ENCODE measurements around the gene BRWD1. TPM values are rescaled to one million over a fixed set of nuclear protein-coding genes. Genes with fewer than 3 reads are reported as not detected.

The BRWD1 gene
- total RNA-seq, 4 donors from 2014 or later = 64.8 to 99.9 (median 86.9) TPM

DNA sequence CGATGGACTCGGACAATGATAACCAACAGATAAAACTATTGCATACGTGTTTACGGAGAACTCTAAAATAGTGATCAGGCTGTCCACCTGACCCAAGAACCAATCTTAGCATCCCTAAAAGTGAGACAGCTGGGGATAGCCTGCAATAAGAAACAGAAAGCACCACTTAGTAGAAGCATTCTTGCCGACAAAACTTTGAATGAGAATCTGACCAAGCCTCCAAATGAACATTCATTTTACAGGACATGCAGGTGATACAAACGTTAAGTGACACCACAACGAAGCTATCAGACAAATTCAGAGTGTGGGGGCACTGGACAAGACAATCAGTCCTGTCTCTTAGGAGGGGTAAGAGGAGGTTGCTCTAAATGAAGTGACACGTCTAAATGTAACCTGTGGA, 131.4 kb downstream of the BRWD1 start:
- TF ChIP-seq POLR2A (IDR thresholded peaks at IDR 0.05) (no peak), CTCF (IDR thresholded peaks at IDR 0.05) (no peak)
- peaks cover 0 to 8% (median 0%) of the 10 kb centered on the region in 3 donors for H3K36me3 ChIP-seq
- no peaks in the 10 kb centered on the region for H3K9me3 ChIP-seq
- H3K27me3 ChIP-seq = no peaks in the 10 kb centered on the region
- peak overlapping the region in 2 of 4 donors; percentile 80 to 97 for H3K4me3 ChIP-seq
- DNase-seq = no peak
- no peak overlapping the region for H3K27ac ChIP-seq
- H3K4me1 ChIP-seq = peaks cover 0 to 16% (median 0%) of the 10 kb centered on the region in 4 donors

GRCh38 chr21:39181205-39181818, 132.1 kb downstream of the BRWD1 start:
- H3K9me3 ChIP-seq = no peaks in the 10 kb centered on the region
- H3K36me3 ChIP-seq = peaks cover 0 to 8% (median 0%) of the 10 kb centered on the region in 3 donors
- no peak for TF ChIP-seq CTCF (IDR thresholded peaks at IDR 0.05)
- TF ChIP-seq POLR2A (IDR thresholded peaks at IDR 0.05) = no peak
- H3K27me3 ChIP-seq = no peaks in the 10 kb centered on the region
- H3K4me3 ChIP-seq = no peak overlapping the region
- H3K4me1 ChIP-seq = peaks cover 0 to 16% (median 0%) of the 10 kb centered on the region in 4 donors
- no peak overlapping the region for H3K27ac ChIP-seq
- no peak for DNase-seq

GRCh38 chr21:39180429-39181019, 132.9 kb downstream of the BRWD1 start:
- peaks cover 0 to 16% (median 0%) of the 10 kb centered on the region in 4 donors for H3K4me1 ChIP-seq
- no peak for TF ChIP-seq POLR2A (IDR thresholded peaks at IDR 0.05)
- peak in 4 of 6 experiments; percentile 15 to 28 (median 20) for TF ChIP-seq CTCF (IDR thresholded peaks at IDR 0.05)
- H3K27me3 ChIP-seq = no peaks in the 10 kb centered on the region
- no peaks in the 10 kb centered on the region for H3K9me3 ChIP-seq
- H3K4me3 ChIP-seq = no peak overlapping the region
- no peak overlapping the region for H3K27ac ChIP-seq
- H3K36me3 ChIP-seq = peaks cover 0 to 8% (median 0%) of the 10 kb centered on the region in 3 donors
- DNase-seq = no peak

DNA sequence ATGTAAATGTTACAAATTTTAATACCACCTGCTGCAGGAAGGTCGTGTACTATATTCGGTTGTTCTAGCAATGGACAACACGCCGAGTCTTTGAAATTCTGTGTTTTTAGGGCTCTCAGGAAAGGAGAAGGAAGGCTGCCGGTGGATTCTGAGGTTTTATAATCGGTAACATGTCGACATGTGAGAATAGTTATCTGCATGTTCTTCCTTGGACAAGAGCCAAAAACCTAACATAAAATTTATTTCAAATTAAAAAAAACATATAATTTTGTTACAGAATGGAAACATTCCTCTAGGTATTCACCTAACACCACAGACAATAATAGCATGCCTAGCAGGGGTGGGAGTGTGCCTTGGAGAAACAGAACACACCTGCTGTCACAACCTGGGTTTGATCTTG, 135.0 kb downstream of the BRWD1 start:
- TF ChIP-seq CTCF (IDR thresholded peaks at IDR 0.05) (no peak), POLR2A (IDR thresholded peaks at IDR 0.05) (no peak)
- no peak overlapping the region for H3K4me3 ChIP-seq
- no peak overlapping the region for H3K27ac ChIP-seq
- no peak for DNase-seq
- peaks cover 0 to 14% (median 0%) of the 10 kb centered on the region in 3 donors for H3K36me3 ChIP-seq
- H3K27me3 ChIP-seq = no peaks in the 10 kb centered on the region
- no peaks in the 10 kb centered on the region for H3K9me3 ChIP-seq
- peaks cover 0 to 16% (median 0%) of the 10 kb centered on the region in 4 donors for H3K4me1 ChIP-seq

DNA sequence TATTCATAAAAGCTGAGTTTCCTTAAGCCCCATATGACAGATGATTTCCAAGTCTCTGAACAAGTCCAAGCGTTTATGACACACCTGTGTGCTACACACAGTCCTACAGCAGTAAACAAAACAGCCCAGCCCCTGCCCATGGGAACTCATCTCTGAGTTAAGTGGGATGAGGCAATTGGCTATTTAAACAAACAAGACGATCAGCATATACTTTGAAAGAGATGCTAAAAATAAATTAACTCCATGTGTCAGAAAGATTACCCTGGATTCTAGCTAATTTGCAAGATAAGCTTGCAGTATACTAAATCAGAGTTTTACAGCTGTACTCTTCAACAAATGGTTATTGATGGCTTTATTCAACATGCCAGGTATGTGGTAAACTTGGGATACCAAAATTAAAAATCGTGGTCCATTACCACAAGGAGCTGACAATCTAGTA, 137.1 kb downstream of the BRWD1 start:
- peaks cover 0 to 2% (median 0%) of the 10 kb centered on the region in 4 donors for H3K4me1 ChIP-seq
- no peaks in the 10 kb centered on the region for H3K9me3 ChIP-seq
- peaks cover 0 to 19% (median 0%) of the 10 kb centered on the region in 3 donors for H3K36me3 ChIP-seq
- no peak overlapping the region for H3K27ac ChIP-seq
- no peaks in the 10 kb centered on the region for H3K27me3 ChIP-seq
- no peak for DNase-seq
- H3K4me3 ChIP-seq = no peak overlapping the region
- TF ChIP-seq CTCF (IDR thresholded peaks at IDR 0.05) (no peak), POLR2A (IDR thresholded peaks at IDR 0.05) (no peak)
